GM20000 (cell line): ENCODE measurements around the gene SAMD14.

Experiments used
- DNase-seq: peaks from one replicate; pipeline ENCODE4 v3.0.0; 2012; ENCODE audit warnings: low spot score
- CTCF ChIP-seq: IDR thresholded peaks from 2 replicates; pipeline ENCODE4 v1.5.1; 2012; ENCODE audit warnings: mild to moderate bottlenecking, control low read depth; ENCODE audit errors: extremely low read depth, missing control alignments

Gene SAMD14

GRCh38 chr17:50146230-50146926, 16.4 kb upstream of the SAMD14 start:
- no peak for TF ChIP-seq CTCF
- no peak for DNase-seq

GRCh38 chr17:50145532-50146229, 15.7 kb upstream of the SAMD14 start:
- TF ChIP-seq CTCF, result no peak
- DNase-seq, result no peak

- no peak for TF ChIP-seq CTCF
- DNase-seq, result no peak
Measured at GRCh38 chr17:50144845-50145531, 15.0 kb upstream of the SAMD14 start.

GRCh38 chr17:50144355-50144754, 14.4 kb upstream of the SAMD14 start:
- TF ChIP-seq CTCF, result no peak

GRCh38 chr17:50143461-50144176, 13.7 kb upstream of the SAMD14 start:
- TF ChIP-seq CTCF, result no peak
- no peak for DNase-seq

More at GRCh38 chr17:50144355-50144754, 14.4 kb upstream of the SAMD14 start:
- DNase-seq, result no peak

- no peak for TF ChIP-seq CTCF
- DNase-seq, result no peak
Measured at GRCh38 chr17:50141745-50142110, 11.8 kb upstream of the SAMD14 start.
